NCI-H1436 (cell line): ENCODE results near the gene ZNF865.

Source experiments
- DNase-seq: peaks from one replicate; lab custom pipeline; 2025; lab: John Stamatoyannopoulos, UW

ZNF865 gene

DNA sequence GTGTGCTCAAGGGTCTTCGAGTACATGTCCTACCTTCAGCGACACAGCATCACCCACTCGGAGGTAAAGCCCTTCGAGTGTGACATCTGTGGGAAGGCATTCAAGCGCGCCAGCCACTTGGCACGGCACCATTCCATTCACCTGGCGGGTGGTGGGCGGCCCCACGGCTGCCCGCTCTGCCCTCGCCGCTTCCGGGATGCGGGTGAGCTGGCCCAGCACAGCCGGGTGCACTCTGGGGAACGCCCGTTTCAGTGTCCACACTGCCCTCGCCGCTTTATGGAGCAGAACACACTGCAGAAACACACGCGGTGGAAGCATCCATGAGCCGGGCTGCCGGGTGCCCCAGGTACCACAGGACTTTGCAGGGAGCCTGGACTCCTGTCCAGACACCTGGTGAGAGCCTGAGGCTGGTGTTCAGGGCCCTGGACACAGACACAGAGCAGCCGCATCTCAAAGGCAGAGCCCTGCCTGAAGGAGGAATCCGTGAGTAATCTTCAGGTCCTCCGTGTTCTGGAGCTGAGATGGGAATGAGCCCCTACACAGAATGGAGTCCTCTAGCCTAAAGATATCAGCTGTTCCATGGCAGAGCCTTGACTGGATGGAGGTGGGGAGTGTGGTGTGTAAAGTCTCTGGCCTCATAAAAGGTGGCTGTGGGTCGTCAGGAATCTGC is 39.5 kb downstream of the ZNF865 start:
- no peak for DNase-seq

DNA sequence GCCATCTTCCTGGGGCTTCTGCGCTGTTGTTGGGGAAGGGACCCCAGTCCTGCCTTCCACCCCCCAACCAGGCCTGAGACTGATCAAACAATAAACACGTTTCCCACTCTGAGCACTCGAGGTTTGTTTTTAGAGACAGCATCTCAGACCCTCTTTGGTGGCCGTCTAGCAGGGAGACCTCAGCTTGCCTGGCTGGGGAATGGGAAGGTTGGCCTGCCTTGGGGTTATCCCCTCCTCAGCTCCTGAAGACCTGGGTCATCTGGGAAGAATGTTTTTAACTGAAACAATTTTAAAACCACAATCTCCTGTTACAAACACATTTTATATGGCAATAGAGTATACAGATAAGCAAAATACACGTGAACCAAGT is 40.0 kb downstream of the ZNF865 start:
- DNase-seq = no peak

DNA sequence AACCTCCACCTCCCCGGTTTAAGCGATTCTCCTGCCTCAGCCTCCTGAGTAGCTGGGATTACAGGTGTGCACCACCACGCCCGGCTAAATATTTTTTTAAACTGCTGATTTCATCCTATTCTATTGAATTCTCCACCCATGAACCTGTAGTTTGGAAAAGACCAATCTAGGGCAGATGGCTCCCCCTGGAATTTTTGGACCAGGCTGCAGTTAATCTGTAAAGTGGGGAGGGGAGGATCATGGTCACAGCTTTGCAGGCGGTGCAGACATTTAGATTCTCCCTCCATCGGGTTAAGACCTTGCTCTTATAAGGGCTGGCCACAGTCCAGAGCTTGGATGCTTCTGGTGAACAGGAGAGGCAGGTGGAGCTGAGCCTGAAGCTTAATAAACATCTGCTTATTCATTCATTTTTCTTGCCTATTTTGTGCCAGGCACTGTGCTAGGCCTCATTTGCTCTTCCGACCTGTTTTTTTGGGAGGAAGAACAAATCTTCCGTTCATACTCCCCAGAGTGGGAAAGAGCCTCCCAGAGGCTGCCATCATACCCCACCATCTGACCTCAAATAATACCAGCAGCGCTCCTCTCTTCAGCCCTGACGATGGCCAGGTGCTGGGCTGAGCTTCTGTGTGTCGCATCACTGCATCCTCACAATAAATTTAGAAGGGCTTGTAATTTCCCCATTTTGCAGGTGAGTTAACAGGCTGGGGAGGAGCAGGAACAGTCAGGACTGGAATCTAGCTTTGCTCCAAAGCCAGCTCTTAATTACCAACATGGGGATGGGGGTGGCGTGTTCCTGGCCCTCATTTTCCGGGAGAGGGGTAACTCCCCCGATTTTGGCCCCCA is 41.7 kb downstream of the ZNF865 start:
- no peak for DNase-seq

DNA sequence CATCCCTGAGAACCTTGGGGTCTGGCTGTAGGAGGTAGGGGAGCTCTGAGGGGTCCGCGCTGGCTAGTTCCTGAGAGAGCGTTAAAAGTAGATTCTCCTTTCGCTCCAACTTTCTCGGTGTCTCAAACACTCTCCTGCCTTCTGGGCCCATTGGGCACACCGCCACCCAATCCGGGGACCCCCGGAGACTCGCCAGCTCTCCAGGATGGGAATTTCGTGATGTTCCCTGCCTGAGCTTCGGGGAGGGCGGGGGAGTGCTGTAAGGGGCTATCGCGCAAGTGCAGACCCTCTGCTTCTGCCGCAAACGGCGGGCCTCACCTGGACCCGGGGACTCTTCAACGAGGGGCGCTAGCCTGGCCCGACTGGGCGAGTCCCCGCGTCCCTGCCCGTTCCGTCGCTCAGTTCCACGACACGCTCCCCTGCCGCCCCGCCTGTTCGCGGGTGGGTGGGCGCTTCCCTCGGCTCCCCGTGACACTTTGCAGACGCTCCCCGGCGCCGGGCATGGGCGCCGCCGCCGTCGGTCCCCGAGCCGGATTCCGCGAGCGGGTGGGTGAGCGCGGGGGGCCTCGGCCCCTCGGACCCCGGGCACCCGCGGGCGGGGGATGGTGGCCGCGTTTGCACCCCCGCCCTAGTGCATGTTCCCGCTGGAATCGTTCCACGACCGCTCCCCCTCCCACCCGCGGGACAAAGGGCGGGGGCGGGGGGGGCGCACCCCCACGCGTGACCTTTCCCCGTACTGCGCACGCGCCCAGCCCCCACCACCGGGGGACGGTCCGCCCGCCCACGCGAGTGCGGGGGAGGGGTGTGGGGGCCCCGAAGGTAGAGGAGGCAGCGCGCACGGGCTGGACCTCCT is 42.5 kb downstream of the ZNF865 start, which contains the start of gene CCDC106:
Gene CCDC106, plus strand, starts transcription at position 481 of the 853 bp plus-strand sequence. CDS start 835 bp downstream, outside the sequence.
- peak; percentile 47 for DNase-seq

DNA sequence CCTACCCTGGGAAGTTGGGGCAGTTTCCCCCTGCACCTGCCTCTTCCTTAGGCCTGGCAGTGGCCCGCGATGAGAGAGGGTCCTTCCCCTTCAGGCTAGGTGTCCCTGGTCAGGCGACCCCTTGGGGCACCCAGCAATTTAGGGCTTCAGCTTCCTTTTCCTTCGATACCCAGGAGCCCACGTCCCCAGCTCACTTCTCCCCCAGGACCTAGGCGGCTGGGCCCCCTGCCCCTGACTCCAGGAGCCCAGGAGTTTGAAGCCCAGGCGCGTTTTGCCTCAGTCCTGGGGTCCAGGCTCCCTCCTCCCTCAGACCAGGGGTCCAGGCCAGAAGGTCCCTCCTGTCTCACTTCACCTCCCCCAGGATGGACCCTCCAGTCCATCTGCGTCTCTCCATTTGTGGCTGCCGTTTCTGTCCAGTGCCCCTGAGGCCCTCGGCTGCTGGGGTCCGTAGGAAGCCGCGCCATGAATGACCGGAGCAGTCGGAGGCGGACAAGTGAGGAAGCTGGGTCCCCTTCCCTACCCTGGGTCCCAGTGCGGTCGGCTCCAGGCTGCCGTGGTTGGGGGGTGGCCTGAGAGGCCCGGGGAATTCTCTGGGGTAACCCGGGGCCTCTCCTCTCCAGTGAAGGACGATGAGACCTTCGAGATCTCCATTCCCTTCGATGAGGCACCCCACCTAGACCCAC is 43.3 kb downstream of the ZNF865 start:
- DNase-seq = no peak

DNA sequence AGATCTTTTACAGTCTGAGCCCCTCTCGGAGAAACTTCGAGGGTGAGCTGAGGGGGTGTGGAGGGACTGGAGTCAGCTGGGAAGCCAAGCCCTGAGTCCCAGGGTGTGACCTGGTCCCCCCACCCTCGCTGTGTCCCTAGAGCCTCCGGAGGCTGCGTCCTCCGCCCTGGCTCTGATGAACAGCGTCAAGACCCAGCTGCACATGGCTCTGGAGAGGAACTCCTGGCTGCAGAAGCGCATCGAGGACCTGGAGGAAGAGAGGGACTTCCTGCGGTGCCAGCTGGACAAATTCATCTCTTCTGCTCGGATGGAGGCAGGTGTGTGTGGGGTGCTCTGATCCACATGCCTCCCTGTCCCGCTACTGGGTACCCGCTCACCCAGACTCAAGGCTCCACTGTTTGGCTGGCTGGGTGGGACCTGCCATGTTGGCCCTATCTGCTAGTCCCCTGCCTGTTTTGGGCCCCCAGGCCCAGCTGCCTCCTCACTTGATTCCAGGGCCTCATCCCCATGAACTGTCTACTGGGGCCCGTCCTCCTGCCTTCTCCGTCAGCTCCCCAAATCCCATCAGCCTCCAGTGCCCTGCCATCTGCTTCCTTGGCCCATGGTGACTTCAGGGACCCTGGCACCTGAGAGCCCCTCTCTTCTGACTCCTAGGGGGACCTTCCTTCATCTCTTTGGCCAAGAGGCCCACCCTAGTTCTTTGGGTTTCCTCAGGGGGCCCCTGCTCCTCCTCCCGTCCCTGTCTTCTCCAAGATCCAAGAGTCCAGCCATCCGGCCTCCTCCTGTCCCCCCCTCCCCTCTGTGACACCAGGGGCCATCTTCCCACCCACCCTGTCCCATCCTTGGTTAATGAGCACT is 44.0 kb downstream of the ZNF865 start:
- no peak for DNase-seq

DNA sequence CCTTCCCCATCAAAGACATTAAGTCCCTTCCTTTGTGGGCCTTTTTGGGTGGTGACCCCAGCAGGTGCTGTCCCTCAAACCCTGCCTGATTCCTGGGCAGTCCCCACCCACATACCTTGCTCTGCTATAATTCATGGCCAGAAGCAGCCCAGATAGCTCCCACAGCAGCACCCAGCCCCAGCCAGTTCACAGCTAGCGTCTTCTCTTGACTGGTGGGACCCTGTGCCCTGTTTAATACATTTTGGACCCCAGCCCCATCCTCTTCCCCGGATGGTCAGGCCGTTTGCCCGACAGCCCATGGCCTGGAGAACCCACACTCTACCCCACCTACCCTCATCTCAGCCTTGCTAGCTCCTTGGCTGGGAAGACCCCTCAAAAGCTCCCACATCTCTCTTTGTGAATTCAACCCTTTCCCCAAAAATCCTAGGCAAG is 44.7 kb downstream of the ZNF865 start:
- no peak for DNase-seq

DNA sequence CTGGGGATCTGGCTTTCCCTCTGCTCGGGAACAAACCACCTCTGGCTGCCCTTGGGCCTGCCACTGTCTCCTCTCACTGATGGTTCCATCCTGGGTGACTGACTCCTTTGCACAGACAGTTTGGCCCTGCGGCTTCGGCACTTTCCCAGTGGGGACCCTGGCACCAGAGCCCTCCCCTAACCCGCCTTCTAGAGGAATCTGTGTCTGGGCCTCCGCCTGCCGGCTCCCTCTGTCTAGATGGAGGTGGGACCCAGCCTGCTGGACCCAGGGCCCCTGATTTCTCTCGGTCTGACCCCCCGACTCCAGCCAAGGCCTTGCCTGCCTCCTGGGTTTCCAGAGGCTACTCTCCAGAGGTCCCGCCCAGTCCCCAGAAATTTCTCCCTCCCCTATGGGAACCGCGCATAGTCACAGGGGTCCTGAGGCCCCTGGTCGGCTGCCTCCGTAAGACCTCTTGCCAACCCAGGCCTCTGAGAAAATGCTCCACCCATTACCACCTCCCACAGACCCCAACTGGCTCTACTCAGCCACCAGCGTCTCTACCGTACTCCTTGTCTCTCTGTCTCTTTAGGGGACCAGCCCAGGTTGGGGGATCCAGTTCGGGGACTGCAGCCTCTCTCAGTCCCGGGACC is 45.3 kb downstream of the ZNF865 start:
- no peak for DNase-seq

DNA sequence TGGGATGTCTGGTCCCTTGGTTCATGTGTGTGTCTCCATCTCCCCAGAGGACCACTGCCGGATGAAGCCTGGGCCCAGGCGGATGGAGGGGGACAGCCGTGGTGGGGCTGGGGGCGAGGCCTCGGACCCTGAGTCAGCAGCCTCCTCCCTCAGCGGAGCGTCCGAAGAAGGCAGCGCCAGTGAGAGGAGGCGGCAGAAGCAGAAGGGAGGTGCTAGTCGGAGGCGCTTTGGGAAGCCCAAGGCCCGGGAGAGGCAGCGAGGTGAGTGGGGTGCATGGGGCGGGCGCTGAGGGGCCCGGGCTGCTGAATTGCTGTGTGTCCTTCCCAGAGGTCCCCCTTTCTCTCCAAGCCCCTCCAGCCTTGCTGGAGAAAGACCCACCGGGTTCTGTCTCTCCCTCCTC is 45.8 kb downstream of the ZNF865 start:
- no peak for DNase-seq

DNA sequence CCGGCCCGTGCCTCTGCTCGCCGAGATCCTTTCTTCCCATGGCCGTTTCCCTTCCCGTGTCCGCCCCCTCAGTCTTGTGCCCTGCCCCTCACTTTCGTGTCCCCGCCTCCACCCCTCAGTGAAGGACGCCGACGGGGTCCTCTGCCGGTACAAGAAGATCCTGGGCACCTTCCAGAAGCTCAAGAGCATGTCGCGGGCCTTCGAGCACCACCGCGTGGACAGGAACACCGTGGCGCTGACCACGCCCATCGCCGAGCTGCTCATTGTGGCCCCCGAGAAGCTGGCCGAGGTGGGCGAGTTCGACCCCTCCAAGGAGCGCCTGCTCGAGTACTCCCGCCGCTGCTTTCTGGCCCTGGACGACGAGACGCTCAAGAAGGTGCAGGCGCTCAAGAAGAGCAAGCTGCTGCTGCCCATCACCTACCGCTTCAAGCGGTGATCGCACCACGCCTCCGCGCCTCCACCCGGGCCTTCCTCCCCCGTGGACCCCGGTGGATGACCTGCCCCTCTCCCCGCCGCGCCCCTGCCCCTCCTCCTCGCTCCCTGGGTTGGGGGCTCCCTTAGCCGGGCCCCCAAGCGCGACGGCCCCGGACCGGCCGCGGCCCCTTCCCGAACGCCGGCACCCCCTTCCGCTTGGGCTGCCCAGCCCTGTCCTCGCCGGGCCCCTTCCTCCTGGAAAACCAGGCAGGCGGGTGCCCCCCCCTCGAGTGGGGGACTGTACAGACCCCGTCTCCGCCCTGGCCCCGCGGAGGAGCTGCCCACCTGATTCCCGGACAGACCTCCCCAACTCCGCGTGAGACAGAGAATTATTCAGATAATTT is 47.1 kb downstream of the ZNF865 start:
- no peak for DNase-seq

DNA sequence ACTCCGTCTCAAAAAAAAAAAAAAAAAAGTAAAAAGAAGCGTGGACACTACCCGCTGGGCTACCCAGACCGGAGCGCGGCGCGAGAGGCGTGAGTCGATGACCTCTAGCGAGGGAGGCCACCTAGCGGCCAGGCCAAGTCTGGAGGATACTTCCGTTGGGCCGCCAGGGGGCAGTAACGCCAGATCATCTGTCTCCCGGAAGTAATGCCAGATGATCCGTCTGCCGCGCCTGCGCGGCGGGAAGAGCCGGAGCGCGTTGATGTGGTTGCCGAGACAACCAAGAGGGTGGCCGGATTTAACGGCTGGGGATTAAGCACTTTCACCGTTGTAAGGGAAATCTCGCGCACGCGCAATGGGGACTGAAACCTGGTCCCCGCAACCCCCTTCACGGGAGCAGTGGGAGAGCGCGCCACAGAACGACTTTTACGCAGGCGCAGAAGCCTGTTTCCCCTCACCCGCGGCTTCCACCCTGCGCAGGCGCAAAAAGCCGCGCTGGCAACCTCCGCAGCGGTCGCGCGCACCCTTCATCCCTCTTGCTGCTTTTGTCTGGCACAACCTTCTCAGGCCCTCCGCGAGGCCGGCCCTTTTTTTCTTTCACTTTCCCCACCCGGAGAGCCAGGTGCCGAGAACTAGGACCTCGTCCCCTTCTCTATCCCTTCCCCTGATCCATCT is 48.3 kb downstream of the ZNF865 start:
- DNase-seq = peak; percentile 99

DNA sequence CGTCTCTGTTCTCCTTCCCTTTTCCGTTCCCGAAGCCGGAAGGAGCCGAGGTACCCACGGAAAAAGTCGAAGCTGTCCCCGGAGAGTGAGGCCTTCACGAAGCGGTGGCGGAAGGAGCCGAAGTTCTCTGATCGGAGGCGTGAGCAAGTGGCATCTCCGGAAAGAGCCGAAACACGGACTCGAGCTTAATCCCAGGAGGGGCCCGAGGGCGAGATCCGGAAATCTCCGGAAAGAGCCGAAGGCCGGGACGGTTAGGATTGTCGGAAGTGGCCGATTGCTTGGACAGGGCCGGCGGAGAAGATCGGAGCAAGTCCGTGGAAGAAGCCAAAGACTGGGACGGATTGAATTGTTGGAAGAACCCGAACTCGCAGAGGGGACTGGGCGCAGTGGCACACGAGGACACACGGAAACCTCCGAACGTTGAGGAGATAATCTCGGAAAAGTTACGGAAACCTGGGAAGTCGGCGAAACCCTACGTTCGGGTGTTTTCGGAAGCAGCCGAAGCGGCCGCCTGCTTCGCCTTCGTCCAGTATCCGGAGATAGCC is 48.9 kb downstream of the ZNF865 start:
- DNase-seq = peak; percentile 100

DNA sequence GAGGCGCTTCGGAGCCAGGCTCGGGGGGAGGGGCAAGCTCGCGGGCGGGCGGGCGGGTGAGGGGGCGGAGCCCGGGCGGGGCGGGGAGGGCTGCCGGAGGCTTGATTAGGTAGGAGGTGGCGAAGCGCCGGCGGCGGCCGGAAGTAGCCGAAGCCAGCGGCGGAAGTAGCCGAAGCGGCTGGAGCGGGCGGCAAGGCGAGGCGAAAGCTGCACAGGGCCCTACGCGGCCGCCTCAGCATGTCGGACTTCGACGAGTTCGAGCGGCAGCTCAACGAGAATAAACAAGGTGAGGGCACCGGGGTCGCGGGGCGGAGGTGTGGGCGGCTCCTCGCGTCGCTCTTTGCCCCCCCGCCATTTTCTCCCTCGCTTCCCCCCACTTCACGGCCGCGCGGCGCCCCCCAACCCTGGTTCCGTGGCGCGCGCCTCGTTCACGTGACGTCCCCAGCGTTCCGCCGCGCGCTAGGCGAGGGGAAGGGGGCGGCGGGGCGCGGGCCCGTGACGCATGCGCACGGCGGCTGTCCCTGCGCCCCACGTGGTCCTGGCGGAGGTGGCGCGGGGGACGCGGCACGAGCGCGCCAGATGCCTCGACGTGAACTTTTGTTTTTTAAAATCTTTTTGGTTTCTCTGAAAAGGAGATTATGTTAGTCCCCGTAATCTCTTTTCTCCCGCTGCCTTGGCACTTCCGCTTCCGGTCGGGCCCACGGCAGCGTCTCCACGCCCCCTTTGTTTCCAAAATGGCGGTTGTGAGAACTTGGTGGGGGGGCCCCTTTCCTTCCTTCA is 49.6 kb downstream of the ZNF865 start, which contains the start of gene U2AF2:
Gene U2AF2, plus strand, starts transcription at position 168 of the 780 bp plus-strand sequence. Its CDS starts 70 bp downstream, at position 238.
- DNase-seq = peak; percentile 97

DNA sequence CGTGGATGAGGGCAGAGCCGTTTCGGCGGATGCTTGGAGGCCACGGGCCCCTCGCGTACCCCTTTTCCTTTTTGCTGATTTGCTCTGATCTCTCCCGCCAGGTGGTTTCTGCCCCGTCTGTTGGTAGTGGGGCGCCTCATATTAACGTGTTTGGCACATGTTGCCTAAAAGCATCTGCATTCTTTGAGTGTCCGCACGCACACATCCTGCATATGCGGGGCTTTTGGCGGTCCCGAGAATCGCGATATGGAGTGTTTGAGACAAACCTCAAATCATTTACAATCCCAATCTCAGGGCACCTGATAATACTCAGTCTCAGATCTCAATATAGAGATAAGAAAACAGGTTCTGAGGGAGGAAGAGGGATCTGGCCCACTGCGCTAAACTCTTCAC is 50.2 kb downstream of the ZNF865 start:
- DNase-seq = no peak

DNA sequence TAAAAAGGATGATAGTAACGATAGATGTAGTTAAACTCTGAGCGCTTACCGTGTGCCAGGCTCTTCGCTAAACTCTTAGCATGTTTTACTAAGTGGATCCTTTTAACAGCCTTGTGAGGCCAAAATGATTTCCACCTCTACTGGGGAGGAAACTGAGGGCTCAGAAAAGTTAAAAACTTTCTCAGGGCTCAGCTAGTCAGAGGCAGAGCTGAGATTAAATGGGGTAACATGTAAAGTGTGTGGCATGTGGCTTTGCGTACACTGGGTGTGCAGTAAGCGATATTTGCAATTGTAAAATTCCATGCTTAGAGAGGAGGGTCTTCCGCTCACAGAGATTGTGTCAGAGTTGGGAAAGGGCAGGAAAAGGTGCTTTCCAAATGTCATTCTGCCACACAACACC is 51.1 kb downstream of the ZNF865 start:
- no peak for DNase-seq

DNA sequence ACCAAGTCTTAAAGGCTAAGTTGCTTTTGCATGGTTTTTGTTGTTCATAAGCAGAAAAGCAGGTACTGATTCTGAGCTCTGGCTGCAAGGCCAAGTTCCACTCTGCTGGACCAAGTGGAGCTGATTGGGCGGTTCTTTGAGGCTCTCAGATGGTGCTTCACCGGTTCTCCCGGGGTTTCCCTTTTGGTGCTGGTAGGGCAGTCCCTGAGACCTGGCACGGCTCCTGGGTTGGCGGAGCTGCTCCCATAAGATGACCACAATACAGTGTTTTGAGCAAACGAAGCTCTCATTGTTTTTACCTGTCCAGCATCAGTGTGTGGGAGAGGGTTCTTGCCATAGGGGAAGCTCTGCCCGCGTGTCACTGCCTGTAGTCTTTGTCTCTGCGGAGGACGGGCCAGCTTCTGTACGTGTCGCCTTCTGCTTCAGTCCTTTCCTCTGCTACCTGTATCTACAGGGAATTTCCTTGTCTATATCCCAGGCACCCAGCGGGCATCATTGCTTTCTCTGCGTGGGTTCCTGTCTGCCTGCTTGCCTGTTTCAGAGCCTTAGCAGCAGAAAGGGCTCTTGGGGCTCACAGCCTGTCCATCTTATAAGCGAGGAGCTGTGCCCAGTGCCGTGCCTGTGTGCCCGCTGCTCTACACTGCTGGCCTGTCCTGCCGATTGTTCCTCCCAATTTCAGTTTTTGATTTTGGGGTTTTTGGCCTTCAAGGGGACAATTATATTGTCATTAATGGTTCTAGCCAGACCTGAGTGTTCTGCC is 51.7 kb downstream of the ZNF865 start:
- no peak for DNase-seq

DNA sequence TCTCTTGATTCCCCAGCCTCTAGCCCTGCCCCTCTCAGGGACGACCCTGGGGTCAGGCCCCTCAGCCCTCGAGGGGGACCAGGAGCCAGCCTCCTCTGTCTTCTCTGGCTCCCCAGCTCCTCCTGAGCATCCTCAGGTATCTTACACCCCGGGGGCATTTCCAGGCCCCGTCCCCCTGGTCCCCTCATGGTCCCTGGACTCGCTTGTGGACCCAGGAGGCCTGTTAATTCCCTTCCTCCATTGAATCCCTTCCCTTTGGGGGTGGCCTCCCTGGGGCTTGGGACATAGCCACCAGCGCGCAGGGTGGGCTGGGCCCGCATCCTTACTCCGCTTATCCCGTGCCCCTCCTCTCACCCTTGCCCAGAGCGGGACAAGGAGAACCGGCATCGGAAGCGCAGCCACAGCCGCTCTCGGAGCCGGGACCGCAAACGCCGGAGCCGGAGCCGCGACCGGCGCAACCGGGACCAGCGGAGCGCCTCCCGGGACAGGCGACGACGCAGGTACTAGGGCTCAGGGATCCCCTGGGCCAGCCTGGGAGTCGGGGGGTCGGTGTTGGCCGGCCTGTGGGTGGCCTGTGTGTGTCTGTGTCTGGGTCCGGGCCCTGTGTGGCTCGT is 53.5 kb downstream of the ZNF865 start:
- DNase-seq = no peak
